Measurements from ENCODE around the gene TNFAIP8L2. TPM values are rescaled to one million over a fixed set of nuclear protein-coding genes. Genes with fewer than 3 reads are reported as not detected.

The TNFAIP8L2 gene
- 17.5 TPM for polyA plus RNA-seq (2013)

GRCh38 chr1:151156515-151156819, at the start of gene TNFAIP8L2:
TSS of gene TNFAIP8L2 (plus strand) at chr1:151156649. CDS start at chr1:151158698, 2,049 bp downstream.
- H3K4me3 ChIP-seq (ENCODE audit: control insufficient read depth in 1 of 7, extremely low read depth in 1 of 7, insufficient read depth in 4 of 7, low read depth in 2 of 7, low read length in 6 of 7) = peak within 1 kb of the TSS; percentile 45 to 86 (median 79)
- H3K27me3 ChIP-seq (replicated peaks in 2 of 5; ENCODE audit: control insufficient read depth in 4 of 5, insufficient read depth in 5 of 5, low read length in 4 of 5) = no peaks in the 10 kb centered on the region

GRCh38 chr1:151106894-151107293, 49.6 kb upstream of the TNFAIP8L2 start:
- H3K36me3 ChIP-seq (ENCODE audit: control insufficient read depth in 4 of 4, insufficient read depth in 4 of 4, low read length in 3 of 4) = no peaks in the 10 kb centered on the region
- H3K9me3 ChIP-seq (ENCODE audit: control extremely low read depth in 1 of 5, control insufficient read depth in 4 of 5, insufficient read depth in 2 of 5, low read depth in 1 of 5, low read length in 4 of 5) = no peaks in the 10 kb centered on the region
- H3K27me3 ChIP-seq (replicated peaks in 2 of 5; ENCODE audit: control insufficient read depth in 4 of 5, insufficient read depth in 5 of 5, low read length in 4 of 5) = no peaks in the 10 kb centered on the region
- H3K4me3 ChIP-seq (ENCODE audit: control insufficient read depth in 1 of 7, extremely low read depth in 1 of 7, insufficient read depth in 4 of 7, low read depth in 2 of 7, low read length in 6 of 7) = no peak overlapping the region
- no peaks in the 10 kb centered on the region for H3K4me1 ChIP-seq (ENCODE audit: control extremely low read depth in 1 of 4, control insufficient read depth in 4 of 4, insufficient read depth in 4 of 4, low read length in 3 of 4)
- 80% methylated on average over 1 of the region's 2 CpGs for WGBS (ENCODE audit: insufficient coverage)
- ChIA-PET CTCF (interaction anchor here (0.6 to 0.7 kb wide), 2 partner anchors 15 to 50 kb away, joined by 3 read pairs; partner anchors contain the start of gene TNFAIP8L2), POLR2A (interaction anchor here (0.9 kb wide), 1 partner anchor 10 kb away, joined by 3 read pairs; no protein-coding TSS in a partner anchor)
- H3K27ac ChIP-seq (ENCODE audit: insufficient read depth in 1 of 2, low read depth in 1 of 2, low read length in 2 of 2, poor library complexity in 1 of 2, severe bottlenecking in 2 of 2) = no peak overlapping the region
- no peak for DNase-seq

More at GRCh38 chr1:151156515-151156819, at the start of gene TNFAIP8L2:
- ChIA-PET POLR2A (interaction anchor here (0.5 to 1.7 kb wide), 5 partner anchors 21 to 642 kb away, joined by 3 to 7 read pairs (median 3); partner anchors contain the start of gene VPS72), CTCF (interaction anchor here (0.7 to 8.1 kb wide), 26 partner anchors 9 to 176 kb away, joined by 3 to 135 read pairs (median 4); partner anchors contain the start of genes GABPB2, LYSMD1, MINDY1 and PIP5K1A)
- H3K27ac ChIP-seq (ENCODE audit: insufficient read depth in 1 of 2, low read depth in 1 of 2, low read length in 2 of 2, poor library complexity in 1 of 2, severe bottlenecking in 2 of 2) = peak within 1 kb of the TSS; percentile 51 to 76
- peak; percentile 64 to 78 (median 74) for DNase-seq
- WGBS (ENCODE audit: insufficient coverage) = 0% methylated on average over 3 of the region's 4 CpGs
- H3K4me1 ChIP-seq (ENCODE audit: control extremely low read depth in 1 of 4, control insufficient read depth in 4 of 4, insufficient read depth in 4 of 4, low read length in 3 of 4) = peaks cover 24 to 63% (median 55%) of the 10 kb centered on the region in 4 experiments
- H3K9me3 ChIP-seq (ENCODE audit: control extremely low read depth in 1 of 5, control insufficient read depth in 4 of 5, insufficient read depth in 2 of 5, low read depth in 1 of 5, low read length in 4 of 5) = no peaks in the 10 kb centered on the region
- peaks cover 2 to 23% (median 14%) of the 10 kb centered on the region in 4 experiments for H3K36me3 ChIP-seq (ENCODE audit: control insufficient read depth in 4 of 4, insufficient read depth in 4 of 4, low read length in 3 of 4)

DNA sequence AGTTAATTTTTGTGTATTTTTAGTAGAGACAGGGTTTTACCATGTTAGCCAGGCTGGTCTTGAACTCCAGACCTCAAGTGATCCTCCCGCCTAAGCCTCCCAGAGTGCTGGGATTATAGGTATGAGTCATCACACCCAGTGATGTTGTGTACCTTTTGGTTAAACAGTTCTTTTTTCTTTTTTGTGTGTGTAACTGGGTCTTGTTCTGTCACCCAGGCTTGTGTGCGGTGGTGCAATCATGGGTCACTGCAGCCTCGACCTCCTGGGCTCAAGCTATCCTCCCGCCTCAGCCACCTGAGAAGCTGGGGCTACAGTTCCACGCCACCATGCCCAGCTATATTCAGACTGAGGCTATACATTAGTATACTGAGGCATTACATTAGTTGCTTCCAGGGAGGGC, 48.1 kb upstream of the TNFAIP8L2 start:
- Histone ChIP-seq H3K9me3 (ENCODE audit: control extremely low read depth in 1 of 5, control insufficient read depth in 4 of 5, insufficient read depth in 2 of 5, low read depth in 1 of 5, low read length in 4 of 5) (no peaks in the 10 kb centered on the region), H3K36me3 (ENCODE audit: control insufficient read depth in 4 of 4, insufficient read depth in 4 of 4, low read length in 3 of 4) (no peaks in the 10 kb centered on the region), H3K27me3 (replicated peaks in 2 of 5; ENCODE audit: control insufficient read depth in 4 of 5, insufficient read depth in 5 of 5, low read length in 4 of 5) (no peaks in the 10 kb centered on the region), H3K4me3 (ENCODE audit: control insufficient read depth in 1 of 7, extremely low read depth in 1 of 7, insufficient read depth in 4 of 7, low read depth in 2 of 7, low read length in 6 of 7) (no peak overlapping the region), H3K27ac (ENCODE audit: insufficient read depth in 1 of 2, low read depth in 1 of 2, low read length in 2 of 2, poor library complexity in 1 of 2, severe bottlenecking in 2 of 2) (no peak overlapping the region), H3K4me1 (ENCODE audit: control extremely low read depth in 1 of 4, control insufficient read depth in 4 of 4, insufficient read depth in 4 of 4, low read length in 3 of 4) (no peaks in the 10 kb centered on the region)
- WGBS (ENCODE audit: insufficient coverage) = 90% methylated on average over 5 of the region's 5 CpGs
- no peak for DNase-seq
- CTCF ChIA-PET = interaction anchor here (0.7 kb wide), 1 partner anchor 47 kb away, joined by 3 read pairs; no protein-coding TSS in a partner anchor
- POLR2A ChIA-PET = no interaction called here

GRCh38 chr1:151113877-151114276, 42.6 kb upstream of the TNFAIP8L2 start:
- WGBS (ENCODE audit: insufficient coverage) = 100% methylated on average over 1 of the region's 5 CpGs
- H3K4me1 ChIP-seq (ENCODE audit: control extremely low read depth in 1 of 4, control insufficient read depth in 4 of 4, insufficient read depth in 4 of 4, low read length in 3 of 4) = no peaks in the 10 kb centered on the region
- H3K9me3 ChIP-seq (ENCODE audit: control extremely low read depth in 1 of 5, control insufficient read depth in 4 of 5, insufficient read depth in 2 of 5, low read depth in 1 of 5, low read length in 4 of 5) = no peaks in the 10 kb centered on the region
- no peaks in the 10 kb centered on the region for H3K27me3 ChIP-seq (replicated peaks in 2 of 5; ENCODE audit: control insufficient read depth in 4 of 5, insufficient read depth in 5 of 5, low read length in 4 of 5)
- no peak overlapping the region for H3K27ac ChIP-seq (ENCODE audit: insufficient read depth in 1 of 2, low read depth in 1 of 2, low read length in 2 of 2, poor library complexity in 1 of 2, severe bottlenecking in 2 of 2)
- POLR2A ChIA-PET = interaction anchor here (0.6 kb wide), 1 partner anchor 76 kb away, joined by 5 read pairs; the partner anchor contains the start of gene VPS72
- H3K4me3 ChIP-seq (ENCODE audit: control insufficient read depth in 1 of 7, extremely low read depth in 1 of 7, insufficient read depth in 4 of 7, low read depth in 2 of 7, low read length in 6 of 7) = no peak overlapping the region
- CTCF ChIA-PET = interaction anchor here (1.2 to 2.5 kb wide), 4 partner anchors 11 to 43 kb away, joined by 3 to 8 read pairs (median 4); partner anchors contain the start of gene TNFAIP8L2
- no peak for DNase-seq
- H3K36me3 ChIP-seq (ENCODE audit: control insufficient read depth in 4 of 4, insufficient read depth in 4 of 4, low read length in 3 of 4) = peaks cover 2 to 8% (median 3%) of the 10 kb centered on the region in 4 experiments

DNA sequence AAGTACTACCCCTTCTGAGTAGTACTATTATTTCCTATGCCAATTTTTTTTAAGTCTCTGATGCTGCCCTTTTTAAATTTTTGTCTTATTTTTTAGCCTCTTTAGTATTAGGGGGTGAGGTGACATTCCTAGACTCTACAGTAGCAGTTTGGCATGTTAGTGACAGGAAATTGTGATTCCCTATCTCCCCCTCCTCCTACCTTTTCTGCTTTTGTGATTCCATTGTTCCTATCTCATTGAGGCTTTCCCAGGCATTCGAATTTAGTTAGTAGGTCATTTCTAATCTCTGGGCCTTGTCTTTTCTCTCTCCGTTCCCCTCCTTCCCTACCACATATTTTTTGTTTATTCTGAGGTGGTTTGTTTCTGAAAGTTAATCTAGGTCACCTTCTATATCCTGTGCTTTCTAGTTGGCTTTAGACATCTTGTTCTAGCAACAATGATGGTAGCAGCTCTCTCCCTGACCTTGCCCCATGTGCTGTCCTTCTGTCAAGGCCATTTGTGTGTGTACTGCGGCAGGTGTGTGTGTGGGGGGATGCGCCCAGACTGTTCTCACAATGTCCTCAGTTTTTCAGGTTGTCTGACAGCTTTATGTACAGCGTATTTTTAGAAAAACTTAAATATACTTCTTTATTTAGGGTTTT, 31.6 kb upstream of the TNFAIP8L2 start:
- Histone ChIP-seq H3K9me3 (ENCODE audit: control extremely low read depth in 1 of 5, control insufficient read depth in 4 of 5, insufficient read depth in 2 of 5, low read depth in 1 of 5, low read length in 4 of 5) (no peaks in the 10 kb centered on the region), H3K4me3 (ENCODE audit: control insufficient read depth in 1 of 7, extremely low read depth in 1 of 7, insufficient read depth in 4 of 7, low read depth in 2 of 7, low read length in 6 of 7) (no peak overlapping the region), H3K36me3 (ENCODE audit: control insufficient read depth in 4 of 4, insufficient read depth in 4 of 4, low read length in 3 of 4) (no peaks in the 10 kb centered on the region), H3K27me3 (replicated peaks in 2 of 5; ENCODE audit: control insufficient read depth in 4 of 5, insufficient read depth in 5 of 5, low read length in 4 of 5) (no peaks in the 10 kb centered on the region), H3K4me1 (ENCODE audit: control extremely low read depth in 1 of 4, control insufficient read depth in 4 of 4, insufficient read depth in 4 of 4, low read length in 3 of 4) (no peaks in the 10 kb centered on the region), H3K27ac (ENCODE audit: insufficient read depth in 1 of 2, low read depth in 1 of 2, low read length in 2 of 2, poor library complexity in 1 of 2, severe bottlenecking in 2 of 2) (no peak overlapping the region)
- CTCF ChIA-PET = interaction anchor here (0.8 to 1.7 kb wide), 4 partner anchors 12 to 51 kb away, joined by 3 to 7 read pairs (median 4); partner anchors contain the start of gene TMOD4
- no peak for DNase-seq
- WGBS (ENCODE audit: insufficient coverage) = no CpG with 5 or more reads among the region's 5 CpGs
- POLR2A ChIA-PET = no interaction called here

GRCh38 chr1:151128800-151129199, 27.6 kb upstream of the TNFAIP8L2 start:
- H3K27ac ChIP-seq (ENCODE audit: insufficient read depth in 1 of 2, low read depth in 1 of 2, low read length in 2 of 2, poor library complexity in 1 of 2, severe bottlenecking in 2 of 2) = no peak overlapping the region
- H3K4me1 ChIP-seq (ENCODE audit: control extremely low read depth in 1 of 4, control insufficient read depth in 4 of 4, insufficient read depth in 4 of 4, low read length in 3 of 4) = peaks cover 0 to 9% (median 5%) of the 10 kb centered on the region in 4 experiments
- H3K36me3 ChIP-seq (ENCODE audit: control insufficient read depth in 4 of 4, insufficient read depth in 4 of 4, low read length in 3 of 4) = peaks cover 0 to 2% (median 0%) of the 10 kb centered on the region in 4 experiments
- 100% methylated on average over 1 of the region's 6 CpGs for WGBS (ENCODE audit: insufficient coverage)
- ChIA-PET CTCF (interaction anchor here (0.6 to 5.1 kb wide), 5 partner anchors 9 to 103 kb away, joined by 3 to 26 read pairs (median 4); partner anchors contain the start of gene TNFAIP8L2), POLR2A (interaction anchor here (0.6 kb wide), 1 partner anchor 454 kb away, joined by 3 read pairs; no protein-coding TSS in a partner anchor)
- H3K9me3 ChIP-seq (ENCODE audit: control extremely low read depth in 1 of 5, control insufficient read depth in 4 of 5, insufficient read depth in 2 of 5, low read depth in 1 of 5, low read length in 4 of 5) = no peaks in the 10 kb centered on the region
- peaks cover 0 to 4% (median 0%) of the 10 kb centered on the region in 5 experiments for H3K27me3 ChIP-seq (replicated peaks in 2 of 5; ENCODE audit: control insufficient read depth in 4 of 5, insufficient read depth in 5 of 5, low read length in 4 of 5)
- no peak for DNase-seq
- H3K4me3 ChIP-seq (ENCODE audit: control insufficient read depth in 1 of 7, extremely low read depth in 1 of 7, insufficient read depth in 4 of 7, low read depth in 2 of 7, low read length in 6 of 7) = no peak overlapping the region

Measured in common myeloid progenitor, CD34-positive (primary cell).